ENCODE measurements around the gene ZNF654.
"Not testable (repeated sequence)": the region's sequence is repeated elsewhere in the genome, so short reads cannot be mapped to it uniquely, and the experiment has no call there.

Gene ZNF654

GRCh38 chr3:88059380-88060170 lies 520 bp downstream of the ZNF654 start:
- H3K4me3 ChIP-seq (ENCODE audit: low read depth, low read length): peak overlapping the region; percentile 77

- H3K4me3 ChIP-seq (ENCODE audit: low read depth, low read length): no peak overlapping the region
Measured at GRCh38 chr3:88061746-88062145, 2.7 kb downstream of the ZNF654 start.

- H3K4me3 ChIP-seq (ENCODE audit: low read depth, low read length): no peak overlapping the region
Measured at GRCh38 chr3:88075072-88075471, 16.0 kb downstream of the ZNF654 start.

DNA sequence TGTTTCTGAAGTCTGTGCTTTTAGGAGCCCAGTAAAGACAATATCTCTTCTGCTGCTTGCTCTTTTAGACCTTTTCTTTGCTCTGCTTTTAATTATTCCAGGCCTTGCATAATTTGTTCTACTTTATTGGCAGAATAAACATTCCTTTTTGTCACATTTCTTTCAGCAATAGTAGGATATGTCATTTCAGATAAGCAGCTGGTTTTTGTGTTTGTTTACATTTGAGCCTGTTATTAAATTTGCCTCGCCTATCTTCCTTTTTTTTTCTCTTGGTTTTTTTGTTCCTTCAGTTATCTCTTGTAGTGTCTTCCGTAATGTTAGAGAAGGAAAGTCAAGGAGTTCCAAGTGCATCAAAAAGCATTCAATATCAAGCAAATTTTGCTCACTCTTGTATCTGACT lies 16.4 kb downstream of the ZNF654 start:
- H3K4me3 ChIP-seq (ENCODE audit: low read depth, low read length): no peak overlapping the region

DNA sequence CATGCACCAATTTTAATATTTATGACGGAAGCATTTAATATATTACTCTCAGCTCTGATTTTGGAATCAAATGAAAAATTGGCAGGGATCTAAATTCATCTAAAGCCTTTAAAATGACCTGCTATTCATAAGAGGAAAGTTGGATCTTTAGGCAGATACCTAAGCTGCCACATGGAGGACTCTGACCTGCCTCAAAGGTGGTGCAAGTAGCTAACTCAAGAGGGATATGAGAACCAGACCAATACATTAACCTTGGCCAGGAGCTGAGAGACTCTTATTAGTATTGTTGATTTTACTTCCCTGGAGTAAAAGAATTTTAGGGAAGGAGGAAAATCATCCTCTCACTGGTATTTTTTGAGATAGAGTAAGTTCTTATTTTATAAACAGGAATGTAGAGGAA lies 17.7 kb downstream of the ZNF654 start:
- no peak overlapping the region for H3K4me3 ChIP-seq (ENCODE audit: low read depth, low read length)

DNA sequence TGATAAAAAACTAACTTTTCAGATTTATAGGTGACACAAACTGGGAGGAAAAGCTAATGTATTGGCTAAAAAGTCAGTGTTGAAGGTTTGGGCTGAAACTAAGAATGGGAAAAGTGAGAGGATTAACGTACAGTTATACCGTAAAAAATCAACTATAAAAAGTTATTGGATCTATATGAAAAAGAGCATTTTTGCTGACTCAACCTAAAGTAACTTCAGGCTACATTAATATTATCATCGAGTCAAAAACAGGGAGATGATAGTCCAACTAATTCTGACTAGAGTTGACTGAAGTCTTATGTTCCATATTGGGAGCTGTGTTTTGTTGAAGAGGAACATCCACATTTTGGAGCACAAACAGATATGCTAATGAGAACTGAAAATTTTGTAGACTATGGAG lies 19.9 kb downstream of the ZNF654 start:
- H3K4me3 ChIP-seq (ENCODE audit: low read depth, low read length): no peak overlapping the region

GRCh38 chr3:88082854-88083253 lies 23.8 kb downstream of the ZNF654 start:
- no peak overlapping the region for H3K4me3 ChIP-seq (ENCODE audit: low read depth, low read length)

- H3K4me3 ChIP-seq (ENCODE audit: low read depth, low read length): no peak overlapping the region
Measured at GRCh38 chr3:88084097-88084501, 25.0 kb downstream of the ZNF654 start.

GRCh38 chr3:88090681-88091080 lies 31.6 kb downstream of the ZNF654 start:
- no peak overlapping the region for H3K4me3 ChIP-seq (ENCODE audit: low read depth, low read length)

GRCh38 chr3:88092270-88092669 lies 33.2 kb downstream of the ZNF654 start:
- H3K4me3 ChIP-seq (ENCODE audit: low read depth, low read length): no peak overlapping the region

GRCh38 chr3:88093266-88093665 lies 34.2 kb downstream of the ZNF654 start:
- no peak overlapping the region for H3K4me3 ChIP-seq (ENCODE audit: low read depth, low read length)

DNA sequence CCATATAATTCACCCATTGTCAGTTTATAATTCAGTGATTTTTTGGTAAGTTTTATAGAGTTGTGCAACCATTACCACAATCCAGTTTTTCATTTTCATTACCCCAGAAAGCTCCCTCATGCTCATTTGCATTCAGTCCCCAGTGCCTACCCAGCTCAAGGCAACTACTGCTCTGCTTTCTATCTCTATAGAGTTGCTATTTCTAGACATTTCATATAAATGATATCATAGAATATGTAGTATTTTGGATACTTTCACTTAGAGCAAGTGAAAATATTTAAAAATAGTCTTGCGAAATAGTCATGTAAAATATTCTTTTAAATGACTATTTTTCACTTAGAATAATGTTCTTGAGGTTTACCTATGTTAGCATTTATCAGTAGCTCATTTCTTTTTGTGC lies 42.1 kb downstream of the ZNF654 start:
- no peak overlapping the region for H3K4me3 ChIP-seq (ENCODE audit: low read depth, low read length)

GRCh38 chr3:88105325-88105724 lies 46.3 kb downstream of the ZNF654 start:
- no peak overlapping the region for H3K4me3 ChIP-seq (ENCODE audit: low read depth, low read length)

DNA sequence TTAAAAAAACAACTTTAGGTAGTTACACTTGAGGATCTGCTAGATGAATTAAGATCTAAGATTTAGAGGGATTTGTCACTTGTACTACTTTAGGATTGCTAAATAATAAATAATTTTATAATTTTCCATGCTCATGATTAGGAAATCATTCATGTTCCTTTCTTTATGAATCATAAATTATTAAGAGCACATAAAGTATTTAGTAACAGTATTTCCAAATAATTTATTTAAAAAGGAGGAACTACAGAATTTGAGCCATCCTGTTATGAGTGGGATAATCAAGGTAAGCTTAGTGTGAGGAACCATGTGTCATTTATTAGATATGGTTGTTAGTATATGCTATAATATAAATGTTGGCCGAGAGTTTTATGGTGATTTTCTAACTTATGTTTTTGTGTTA lies 53.2 kb downstream of the ZNF654 start:
- no peak overlapping the region for H3K4me3 ChIP-seq (ENCODE audit: low read depth, low read length)

DNA sequence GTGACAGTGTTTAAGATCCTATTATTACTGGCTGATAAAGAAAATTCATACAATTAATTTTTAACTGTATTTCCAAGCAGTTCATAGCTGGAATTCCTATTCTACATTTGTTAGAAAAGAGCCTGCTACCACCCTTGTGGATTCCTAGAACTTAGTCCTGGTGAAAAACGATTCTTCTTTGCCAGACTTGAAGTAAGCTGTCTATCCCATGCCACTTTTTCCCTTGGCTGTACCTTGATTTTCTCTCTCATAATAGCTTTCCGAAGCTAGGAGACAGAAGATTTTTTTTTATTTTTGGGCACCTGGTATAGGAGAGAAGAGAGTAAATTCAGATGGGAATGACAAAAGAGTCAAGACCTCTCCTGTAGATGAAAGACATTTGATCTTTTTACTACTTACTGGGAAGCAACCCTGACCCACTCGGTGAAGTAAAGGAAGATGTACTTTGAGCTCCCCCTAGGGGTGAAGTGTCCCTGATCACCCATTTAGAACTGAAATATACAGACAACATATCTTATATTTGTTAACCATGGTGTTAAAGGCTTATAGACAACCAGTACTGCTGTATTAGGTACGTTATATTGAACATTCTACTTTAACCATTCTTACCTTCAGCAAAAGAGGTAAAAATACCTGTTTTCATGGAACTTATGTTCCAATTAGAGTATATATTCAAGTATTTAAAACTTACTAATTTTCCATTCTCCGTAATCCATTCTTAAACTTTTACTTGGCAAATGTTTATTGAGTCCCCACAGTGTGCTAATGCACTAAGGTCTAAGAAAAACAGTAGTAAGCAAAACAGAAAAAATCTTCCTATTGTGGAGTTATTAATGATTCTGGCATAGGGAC lies 54.5 kb downstream of the ZNF654 start:
- H3K4me3 ChIP-seq (ENCODE audit: low read depth, low read length): no peak overlapping the region

- no peak overlapping the region for H3K4me3 ChIP-seq (ENCODE audit: low read depth, low read length)
Measured at GRCh38 chr3:88114878-88115549, 56.0 kb downstream of the ZNF654 start.

- H3K4me3 ChIP-seq (ENCODE audit: low read depth, low read length): no peak overlapping the region
Measured at GRCh38 chr3:88117683-88118082, 58.6 kb downstream of the ZNF654 start.

- H3K4me3 ChIP-seq (ENCODE audit: low read depth, low read length): not testable (repeated sequence)
Measured at GRCh38 chr3:88118603-88119002, 59.5 kb downstream of the ZNF654 start.

DNA sequence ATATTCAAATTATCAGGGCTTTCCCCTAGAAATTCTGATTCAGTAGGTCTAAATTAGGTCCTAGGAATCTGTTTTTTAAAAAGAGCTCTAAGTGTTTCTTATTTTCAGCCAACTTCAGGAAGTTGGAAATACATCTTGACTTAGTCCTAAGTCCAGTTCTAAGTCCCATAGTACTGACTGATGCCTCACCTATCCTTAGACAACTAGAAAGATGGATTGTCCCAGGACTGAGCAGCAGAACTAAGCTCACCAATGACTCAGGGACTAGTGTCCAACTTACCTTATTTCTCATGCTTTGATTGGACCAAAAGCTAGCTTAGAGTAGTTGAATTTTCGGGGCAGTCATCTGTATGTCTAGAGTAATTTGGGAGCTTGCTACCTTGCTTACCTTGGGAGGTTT lies 64.5 kb downstream of the ZNF654 start:
- no peak overlapping the region for H3K4me3 ChIP-seq (ENCODE audit: low read depth, low read length)

DNA sequence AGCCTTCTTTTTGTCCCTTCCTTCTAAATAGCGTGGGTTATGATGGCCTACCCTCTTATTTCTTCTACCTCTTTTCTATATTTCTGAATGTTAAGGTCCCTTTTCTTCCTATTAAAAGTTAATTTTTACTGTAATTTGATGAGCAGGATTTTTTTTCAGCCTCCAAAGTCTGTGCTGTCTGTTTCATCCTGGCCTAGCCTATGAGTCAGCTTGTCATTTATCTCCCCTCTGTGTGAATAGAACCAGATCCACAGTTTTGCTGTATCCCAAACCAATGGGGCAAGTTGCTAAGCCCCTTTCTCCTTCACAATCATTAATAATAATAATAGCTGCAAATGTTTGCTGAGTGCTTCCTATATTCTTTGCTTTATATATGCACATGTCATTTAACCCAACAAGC lies 72.6 kb downstream of the ZNF654 start:
- no peak overlapping the region for H3K4me3 ChIP-seq (ENCODE audit: low read depth, low read length)

DNA sequence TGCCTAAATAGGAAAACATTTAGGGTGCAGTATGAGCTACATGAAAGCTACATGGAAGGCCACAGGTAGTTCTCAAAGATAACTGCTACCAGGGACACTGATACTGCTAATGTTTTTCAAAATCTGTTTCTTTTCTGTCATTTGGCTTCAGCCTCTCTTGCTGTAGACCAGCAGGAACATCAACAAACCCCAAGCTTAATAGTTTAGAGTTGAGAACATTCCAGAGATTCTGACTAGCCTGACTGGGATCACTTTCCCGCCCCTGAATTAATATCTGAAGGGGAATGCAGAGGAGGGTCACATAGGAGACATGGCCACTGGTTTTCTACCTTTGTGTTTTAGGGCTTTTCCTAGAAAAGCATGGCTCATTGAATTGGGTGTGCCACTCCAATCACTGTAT lies 73.8 kb downstream of the ZNF654 start:
- no peak overlapping the region for H3K4me3 ChIP-seq (ENCODE audit: low read depth, low read length)
